PFSK-1 (cell line): ENCODE results near the gene AKAP6.

Source experiments
- POLR2AphosphoS5 ChIP-seq: IDR thresholded peaks from 2 replicates; pipeline ENCODE4 v1.6.1; 2012; ENCODE audit warnings: low read depth, mild to moderate bottlenecking, control low read depth, low read length, moderate library complexity
- REST ChIP-seq, 2 experiments: IDR thresholded peaks; 2 replicates each; pipeline versions ENCODE4 v1.6.1 to v1.8.0; 2011 to 2012; ENCODE audit warnings: low read depth in 2 of 2, low read length in 2 of 2, control low read depth in 1 of 2, inconsistent platforms in 1 of 2, mild to moderate bottlenecking in 1 of 2, moderate library complexity in 1 of 2; ENCODE audit not compliant: insufficient read depth in 1 of 2

- TF ChIP-seq POLR2AphosphoS5 (no peak), REST (IDR thresholded peaks at IDR 0.05; ENCODE audit: insufficient read depth in 1 of 2, low read depth in 2 of 2, low read length in 2 of 2) (no peak)
Measured at GRCh38 chr14:32734261-32734660, 405.2 kb downstream of the AKAP6 start.
